ENCODE measurements around the gene ALLC. TPM values are rescaled to one million over a fixed set of nuclear protein-coding genes. Genes with fewer than 3 reads are reported as not detected.
"Not testable (repeated sequence)": the region's sequence is repeated elsewhere in the genome, so short reads cannot be mapped to it uniquely, and the experiment has no call there.

ALLC gene
- total RNA-seq, 1 experiment from 2014 or later: not detected

GRCh38 chr2:3616435-3617197, 41.4 kb upstream of the ALLC start:
- H3F3A ChIP-seq (ENCODE audit: low read length, unreplicated experiment); DNase-seq; H3K4me3 ChIP-seq (ENCODE audit: low read length); H3K79me2 ChIP-seq (ENCODE audit: low read length); H3K9me3 ChIP-seq (ENCODE audit: low read length); ATAC-seq; H3K9me2 ChIP-seq (replicated peaks; ENCODE audit: low read length); H3K27ac ChIP-seq (ENCODE audit: low read length); H3K36me3 ChIP-seq (ENCODE audit: low read depth, low read length); BruUV-seq (replicated peaks); H3K27me3 ChIP-seq (ENCODE audit: low read length); H3K9ac ChIP-seq (ENCODE audit: low read length); intact Hi-C loops (cut with micrococcal nuclease); POLR2A ChIA-PET (ENCODE audit: unreplicated experiment); H2AFZ ChIP-seq (ENCODE audit: low read length); CTCF ChIA-PET; H3K4me2 ChIP-seq (ENCODE audit: low read length); H3K4me1 ChIP-seq (ENCODE audit: insufficient read depth, low read length); H4K20me1 ChIP-seq (ENCODE audit: low read length): not testable (repeated sequence)

DNA sequence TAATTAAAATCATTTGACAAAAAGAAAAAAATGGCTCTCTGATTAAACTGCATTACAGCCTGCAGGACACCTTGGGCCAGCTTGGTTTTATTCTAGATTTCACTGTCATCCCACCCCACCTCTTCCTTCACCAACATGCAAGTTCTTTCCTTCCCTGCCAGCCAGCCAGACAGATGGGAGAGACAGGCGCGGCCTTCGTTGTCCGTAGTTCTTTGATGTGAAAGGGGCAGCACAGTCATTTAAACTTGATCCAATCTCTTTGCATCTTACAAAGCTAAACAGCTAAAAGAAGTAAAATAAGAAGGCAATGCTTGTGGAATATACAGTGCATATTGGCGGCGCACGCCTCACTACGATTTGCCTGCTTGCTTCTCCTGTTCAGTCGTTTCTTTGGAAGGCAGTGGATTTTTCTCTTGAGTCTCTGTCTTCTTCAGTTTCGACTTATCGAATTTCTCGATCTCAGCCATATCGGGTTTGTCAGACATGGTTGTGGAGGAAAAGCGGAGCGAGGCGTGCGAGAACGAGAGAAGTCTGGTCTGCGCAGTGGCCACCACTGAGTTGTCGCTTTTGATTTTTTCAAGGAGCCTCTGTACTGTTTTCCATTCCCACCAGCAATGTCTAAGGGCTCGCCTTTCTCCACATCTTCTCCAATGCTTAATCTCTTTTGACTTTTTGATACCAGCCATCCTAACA, 40.7 kb upstream of the ALLC start:
- H3K27ac ChIP-seq (ENCODE audit: low read length): no peak overlapping the region

DNA sequence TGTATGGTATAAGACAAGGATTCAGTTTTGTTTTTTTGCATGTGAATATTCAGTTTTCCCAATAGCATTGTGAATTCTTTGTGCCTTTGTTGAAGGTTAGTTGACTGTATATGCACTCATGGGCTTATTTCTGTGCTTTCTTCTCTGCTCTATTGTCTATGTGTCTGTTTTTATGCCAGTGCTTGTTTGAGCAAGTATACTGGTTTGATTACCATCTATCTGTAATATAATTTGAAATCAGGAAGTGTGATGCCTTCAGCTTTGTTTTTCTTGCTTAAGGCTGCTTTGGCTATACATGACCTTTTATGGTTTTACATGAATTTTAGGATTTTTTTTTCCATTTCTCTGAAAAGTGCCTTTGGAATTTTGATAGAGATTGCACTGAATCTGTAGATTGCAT, 39.6 kb upstream of the ALLC start:
- no peak overlapping the region for H2AFZ ChIP-seq (ENCODE audit: low read length)
- H3K4me3 ChIP-seq (ENCODE audit: low read length): no peak overlapping the region
- H3K79me2 ChIP-seq (ENCODE audit: low read length): no peaks in the 10 kb centered on the region
- H3K9ac ChIP-seq (ENCODE audit: low read length): no peak overlapping the region
- H3K9me2 ChIP-seq (replicated peaks; ENCODE audit: low read length): no peaks in the 10 kb centered on the region
- TF ChIP-seq EZH2 (IDR thresholded peaks at IDR 0.05; ENCODE audit: low read length, unreplicated experiment) (no peak), CTCF (conservative IDR thresholded peaks at IDR 0.05; ENCODE audit: low read depth, low read length) (no peak), EZH2phosphoT487 (IDR thresholded peaks at IDR 0.05; ENCODE audit: borderline replicate concordance, low read length) (no peak)
- no TSS peak for BruUV-seq (replicated peaks)
- no peak overlapping the region for H3K4me2 ChIP-seq (ENCODE audit: low read length)
- CTCF ChIA-PET: no interaction called here
- POLR2A ChIA-PET (ENCODE audit: unreplicated experiment): no interaction called here
- no peaks in the 10 kb centered on the region for H4K20me1 ChIP-seq (ENCODE audit: low read length)
- no peaks in the 10 kb centered on the region for H3K4me1 ChIP-seq (ENCODE audit: insufficient read depth, low read length)
- H3K9me3 ChIP-seq (ENCODE audit: low read length): no peaks in the 10 kb centered on the region
- ATAC-seq (no peak), DNase-seq (no peak)
- intact Hi-C loops (cut with micrococcal nuclease): no loop called here
- H3K36me3 ChIP-seq (ENCODE audit: low read depth, low read length): no peaks in the 10 kb centered on the region
- H3K27ac ChIP-seq (ENCODE audit: low read length): no peak overlapping the region
- H3K27me3 ChIP-seq (ENCODE audit: low read length): peaks cover 5% of the 10 kb centered on the region
- no peaks in the 10 kb centered on the region for H3F3A ChIP-seq (ENCODE audit: low read length, unreplicated experiment)

More for the DNA sequence above, 40.7 kb upstream of the ALLC start:
- H3K4me1 ChIP-seq (ENCODE audit: insufficient read depth, low read length): no peaks in the 10 kb centered on the region
- no peaks in the 10 kb centered on the region for H4K20me1 ChIP-seq (ENCODE audit: low read length)
- H3K36me3 ChIP-seq (ENCODE audit: low read depth, low read length): no peaks in the 10 kb centered on the region
- no peaks in the 10 kb centered on the region for H3K79me2 ChIP-seq (ENCODE audit: low read length)
- no peaks in the 10 kb centered on the region for H3F3A ChIP-seq (ENCODE audit: low read length, unreplicated experiment)
- ChIA-PET CTCF (no interaction called here), POLR2A (ENCODE audit: unreplicated experiment) (no interaction called here)
- H3K27me3 ChIP-seq (ENCODE audit: low read length): peaks cover 5% of the 10 kb centered on the region
- no peak overlapping the region for H3K9ac ChIP-seq (ENCODE audit: low read length)
- H3K9me2 ChIP-seq (replicated peaks; ENCODE audit: low read length): no peaks in the 10 kb centered on the region
- intact Hi-C loops (cut with micrococcal nuclease): no loop called here
- H2AFZ ChIP-seq (ENCODE audit: low read length): no peak overlapping the region
- H3K9me3 ChIP-seq (ENCODE audit: low read length): no peaks in the 10 kb centered on the region
- H3K4me2 ChIP-seq (ENCODE audit: low read length): no peak overlapping the region
- DNase-seq (no peak), ATAC-seq (no peak)
- TF ChIP-seq CTCF (conservative IDR thresholded peaks at IDR 0.05; ENCODE audit: low read depth, low read length) (no peak), EZH2phosphoT487 (IDR thresholded peaks at IDR 0.05; ENCODE audit: borderline replicate concordance, low read length) (no peak), EZH2 (IDR thresholded peaks at IDR 0.05; ENCODE audit: low read length, unreplicated experiment) (no peak)
- BruUV-seq (replicated peaks): no TSS peak
- no peak overlapping the region for H3K4me3 ChIP-seq (ENCODE audit: low read length)

Data from PC-3 (cell line).